ENCODE measurements around the gene ADORA1. TPM values are rescaled to one million over a fixed set of nuclear protein-coding genes. Genes with fewer than 3 reads are reported as not detected.

ADORA1 gene
- total RNA-seq, 1 donor = 0.72 TPM

DNA sequence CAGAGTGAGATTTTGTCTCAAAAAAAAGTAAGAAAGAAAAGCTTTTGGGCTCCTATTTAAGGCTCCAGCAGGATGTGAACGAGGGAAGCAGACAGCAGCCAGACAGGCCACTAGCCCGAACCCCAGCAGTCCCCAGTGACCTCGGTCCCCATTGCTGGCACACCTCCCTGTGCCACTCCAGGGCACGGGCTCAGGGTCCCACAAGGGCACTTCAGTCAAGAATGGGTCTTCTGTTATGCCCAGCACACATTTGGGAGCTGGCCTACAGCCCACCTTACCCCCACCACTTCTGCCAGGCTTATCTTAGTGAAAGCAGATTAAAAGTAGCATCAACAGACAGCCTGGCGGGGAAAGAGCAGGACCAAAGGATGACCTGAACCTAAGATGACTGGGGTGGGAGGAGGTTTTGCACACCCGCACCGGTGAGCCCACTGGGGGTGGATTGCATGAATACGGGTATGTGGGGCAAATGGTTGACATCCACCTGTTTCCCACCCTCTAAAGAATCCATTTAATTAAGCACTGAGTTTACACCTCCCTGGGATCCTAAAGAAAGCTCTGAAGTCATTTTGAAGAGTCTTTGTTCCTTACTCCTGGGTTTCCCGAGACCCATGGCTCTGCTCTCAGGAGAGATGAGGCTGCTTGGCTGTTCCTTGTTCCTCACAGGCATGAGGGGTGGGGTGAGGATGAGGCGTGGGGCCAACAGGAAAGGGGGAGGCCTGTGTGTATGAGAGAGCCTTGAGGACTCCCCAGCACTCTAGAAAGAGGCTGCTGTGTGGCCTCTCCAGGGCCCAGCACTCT is 54.3 kb downstream of the ADORA1 start:
- DNase-seq (ENCODE audit: low read depth) = no peak

GRCh38 chr1:203182387-203182953 is 54.9 kb downstream of the ADORA1 start:
- no peak for DNase-seq (ENCODE audit: low read depth)
- H3K4me3 ChIP-seq (ENCODE audit: low read depth, low read length) = no peak overlapping the region
- TF ChIP-seq CTCF (IDR thresholded peaks at IDR 0.05; ENCODE audit: insufficient read depth, low read length) = no peak

More for the DNA sequence above, 54.3 kb downstream of the ADORA1 start:
- no peak overlapping the region for H3K4me3 ChIP-seq (ENCODE audit: low read depth, low read length)
- TF ChIP-seq CTCF (IDR thresholded peaks at IDR 0.05; ENCODE audit: insufficient read depth, low read length) = no peak

DNA sequence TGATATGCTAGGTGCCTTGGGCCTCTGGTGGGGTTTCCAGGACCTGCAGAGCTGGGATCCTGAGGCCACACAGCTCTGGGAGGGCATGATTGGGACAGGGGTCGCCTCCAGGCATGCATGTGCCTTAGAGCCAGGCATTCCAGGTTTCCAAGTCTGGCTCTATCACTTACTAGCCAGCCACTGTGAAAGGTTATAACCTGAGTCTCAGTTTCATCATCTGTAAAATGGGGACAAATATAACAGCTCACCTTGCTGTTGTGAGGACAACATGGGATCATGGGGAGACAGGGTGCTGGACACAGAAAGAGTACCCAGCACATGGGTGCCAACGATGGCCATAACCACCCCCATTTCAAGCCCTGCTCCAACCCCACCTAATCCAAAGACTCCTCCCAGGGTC is 56.3 kb downstream of the ADORA1 start:
- no peak for TF ChIP-seq CTCF (IDR thresholded peaks at IDR 0.05; ENCODE audit: insufficient read depth, low read length)
- no peak for DNase-seq (ENCODE audit: low read depth)
- H3K4me3 ChIP-seq (ENCODE audit: low read depth, low read length) = no peak overlapping the region

GRCh38 chr1:203184467-203184866 is 56.9 kb downstream of the ADORA1 start:
- no peak for TF ChIP-seq CTCF (IDR thresholded peaks at IDR 0.05; ENCODE audit: insufficient read depth, low read length)
- no peak for DNase-seq (ENCODE audit: low read depth)
- no peak overlapping the region for H3K4me3 ChIP-seq (ENCODE audit: low read depth, low read length)

DNA sequence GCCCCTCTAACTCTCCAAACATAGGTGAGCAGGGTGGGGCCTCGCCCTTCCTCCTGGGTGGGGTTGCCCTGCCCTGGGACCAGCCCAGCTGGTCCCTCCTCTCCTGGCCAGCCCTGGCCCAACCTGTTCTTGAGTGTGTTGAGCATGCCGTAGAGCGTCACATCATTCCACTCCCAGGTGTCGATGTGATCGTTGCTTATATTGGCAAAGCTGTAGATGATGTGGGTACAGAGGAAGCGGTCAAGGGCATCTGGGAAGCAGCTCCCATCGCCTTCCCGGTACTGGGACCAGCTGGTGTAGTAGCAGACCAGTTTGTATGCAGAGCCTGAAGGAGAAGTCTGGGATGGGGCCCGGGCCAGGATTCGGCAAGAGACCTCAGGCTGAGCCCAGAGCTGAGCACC is 57.5 kb downstream of the ADORA1 start:
- DNase-seq (ENCODE audit: low read depth) = no peak

DNA sequence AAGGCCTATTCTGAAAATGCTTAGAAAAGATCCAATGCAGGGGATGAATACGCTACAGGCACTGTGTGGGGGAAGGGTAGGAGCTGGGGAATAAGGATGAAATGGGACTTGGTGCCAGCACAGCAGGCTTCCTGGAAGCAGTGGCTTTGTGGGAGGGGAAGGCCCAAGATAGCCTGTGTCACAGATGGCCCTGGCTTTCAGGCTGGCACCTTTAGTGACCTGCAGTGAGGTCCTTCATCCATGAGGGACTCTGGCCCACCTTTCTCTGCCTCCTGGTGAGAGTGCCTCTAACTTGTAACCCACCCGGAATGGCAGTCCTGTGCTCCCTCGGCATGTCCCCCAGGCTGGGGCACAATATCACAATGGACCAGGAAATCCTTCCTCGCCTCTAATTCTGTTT is 58.1 kb downstream of the ADORA1 start:
- no peak for DNase-seq (ENCODE audit: low read depth)
- H3K4me3 ChIP-seq (ENCODE audit: low read depth, low read length) = no peak overlapping the region
- TF ChIP-seq CTCF (IDR thresholded peaks at IDR 0.05; ENCODE audit: insufficient read depth, low read length) = no peak

More for the DNA sequence above, 57.5 kb downstream of the ADORA1 start:
- TF ChIP-seq CTCF (IDR thresholded peaks at IDR 0.05; ENCODE audit: insufficient read depth, low read length) = no peak
- no peak overlapping the region for H3K4me3 ChIP-seq (ENCODE audit: low read depth, low read length)
